GM12878 (cell line): ENCODE results near the gene LRP1B.
"Not testable (repeated sequence)": the region's sequence is repeated elsewhere in the genome, so short reads cannot be mapped to it uniquely, and the experiment has no call there.

Experiments
- CEBPB ChIP-seq, 2 experiments: fragments of 150-350 bp in 1 of 2; IDR thresholded peaks; 2 replicates each; pipeline ENCODE4 v1.6.1; 2012 to 2014; ENCODE audit warnings: low read depth in 2 of 2, low read length in 2 of 2, borderline replicate concordance in 1 of 2, inconsistent platforms in 1 of 2
- CHD2 ChIP-seq: IDR thresholded peaks from 2 replicates; pipeline ENCODE4 v1.6.1; 2011; ENCODE audit warnings: low read depth, low read length, improper control_type of control experiment, borderline replicate concordance
- CTCF ChIP-seq, 3 experiments: IDR thresholded peaks in 2 of 3; conservative IDR thresholded peaks in 1 of 3; 2 replicates each; pipeline ENCODE4 v1.5.1; 2011; ENCODE audit warnings: low read depth in 3 of 3, low read length in 3 of 3, mild to moderate bottlenecking in 3 of 3, control low read depth in 2 of 3, moderate library complexity in 2 of 3, inconsistent platforms in 1 of 3, mixed read lengths in 1 of 3; ENCODE audit not compliant: control insufficient read depth in 2 of 3, insufficient read depth in 1 of 3; ENCODE audit errors: extremely low read depth in 1 of 3
- CUX1 ChIP-seq: IDR thresholded peaks from 2 replicates; pipeline ENCODE4 v1.6.1; 2012; ENCODE audit warnings: improper control_type of control experiment, low read depth, low read length; ENCODE audit not compliant: insufficient replicate concordance
- EP300 ChIP-seq, 2 experiments: fragments of 150-350 bp in 1 of 2; IDR thresholded peaks; 2 replicates each; pipeline ENCODE4 v1.6.1; 2011 to 2012; ENCODE audit warnings: low read depth in 2 of 2, low read length in 2 of 2, borderline replicate concordance in 1 of 2, improper control_type of control experiment in 1 of 2, inconsistent platforms in 1 of 2; ENCODE audit not compliant: control insufficient read depth in 1 of 2
- FOXM1 ChIP-seq: IDR thresholded peaks from 2 replicates; pipeline ENCODE4 v1.6.1; 2012; ENCODE audit warnings: low read depth, mild to moderate bottlenecking, inconsistent platforms, low read length, moderate library complexity
- PAX8 ChIP-seq: fragments of 450-650 bp; IDR thresholded peaks from 2 replicates; pipeline ENCODE4 v1.6.1; 2017; ENCODE audit warnings: mild to moderate bottlenecking, moderate library complexity
- POLR2A ChIP-seq: IDR thresholded peaks from 2 replicates; pipeline ENCODE4 v1.6.1; 2011; ENCODE audit warnings: low read depth, mild to moderate bottlenecking, low read length
- RAD51 ChIP-seq: fragments of 450-650 bp; IDR thresholded peaks from 2 replicates; pipeline ENCODE4 v1.6.1; 2016; ENCODE audit warnings: moderate library complexity, mild to moderate bottlenecking, inconsistent platforms
- RBBP5 ChIP-seq: fragments of 200-600 bp; sonication (generic); conservative IDR thresholded peaks from 2 replicates; pipeline ENCODE4 v1.6.1; 2016
- TAF1 ChIP-seq: IDR thresholded peaks from 2 replicates; pipeline ENCODE4 v1.6.1; 2011; ENCODE audit warnings: mild to moderate bottlenecking, low read depth, low read length, borderline replicate concordance
- TF ChIP-seq, protein P1 (sequence below): IDR thresholded peaks from 2 replicates; pipeline ENCODE4 v1.6.1; 2012; ENCODE audit warnings: mild to moderate bottlenecking, low read depth, low read length

DNA sequence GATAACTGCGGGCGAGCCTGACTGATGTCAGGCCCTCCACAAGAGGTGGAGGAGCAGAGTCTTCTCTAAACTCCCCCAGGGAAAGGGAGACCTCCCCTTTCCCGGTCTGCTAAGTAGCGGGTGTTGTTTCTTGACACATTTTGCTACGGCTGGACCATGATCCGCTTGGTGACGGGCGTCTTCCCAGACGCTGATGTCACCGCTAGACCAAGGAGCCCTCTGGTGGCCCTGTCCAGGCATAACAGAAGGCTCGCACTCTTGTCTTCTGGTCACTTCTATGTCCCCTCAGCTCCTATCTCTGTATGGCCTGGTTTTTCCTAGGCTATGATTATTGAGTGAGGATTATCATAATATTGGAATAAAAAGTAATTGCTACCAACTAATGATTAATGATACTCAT lies 1166.5 kb downstream of the LRP1B start:
- not testable (repeated sequence) for TF ChIP-seq CEBPB (IDR thresholded peaks at IDR 0.05; ENCODE audit: borderline replicate concordance in 1 of 2, low read depth in 2 of 2, low read length in 2 of 2); FOXM1; CTCF (IDR thresholded peaks at IDR 0.05 in 2 of 3, conservative IDR thresholded peaks at IDR 0.05 in 1 of 3; ENCODE audit: control insufficient read depth in 2 of 3, extremely low read depth in 1 of 3, insufficient read depth in 1 of 3, low read depth in 3 of 3, low read length in 3 of 3); POLR2A; PAX8; RBBP5; CUX1; RAD51; CHD2; TAF1; EP300 (IDR thresholded peaks at IDR 0.05; ENCODE audit: borderline replicate concordance in 1 of 2, control insufficient read depth in 1 of 2, low read depth in 2 of 2, low read length in 2 of 2)
- TF ChIP-seq, protein P1, sequence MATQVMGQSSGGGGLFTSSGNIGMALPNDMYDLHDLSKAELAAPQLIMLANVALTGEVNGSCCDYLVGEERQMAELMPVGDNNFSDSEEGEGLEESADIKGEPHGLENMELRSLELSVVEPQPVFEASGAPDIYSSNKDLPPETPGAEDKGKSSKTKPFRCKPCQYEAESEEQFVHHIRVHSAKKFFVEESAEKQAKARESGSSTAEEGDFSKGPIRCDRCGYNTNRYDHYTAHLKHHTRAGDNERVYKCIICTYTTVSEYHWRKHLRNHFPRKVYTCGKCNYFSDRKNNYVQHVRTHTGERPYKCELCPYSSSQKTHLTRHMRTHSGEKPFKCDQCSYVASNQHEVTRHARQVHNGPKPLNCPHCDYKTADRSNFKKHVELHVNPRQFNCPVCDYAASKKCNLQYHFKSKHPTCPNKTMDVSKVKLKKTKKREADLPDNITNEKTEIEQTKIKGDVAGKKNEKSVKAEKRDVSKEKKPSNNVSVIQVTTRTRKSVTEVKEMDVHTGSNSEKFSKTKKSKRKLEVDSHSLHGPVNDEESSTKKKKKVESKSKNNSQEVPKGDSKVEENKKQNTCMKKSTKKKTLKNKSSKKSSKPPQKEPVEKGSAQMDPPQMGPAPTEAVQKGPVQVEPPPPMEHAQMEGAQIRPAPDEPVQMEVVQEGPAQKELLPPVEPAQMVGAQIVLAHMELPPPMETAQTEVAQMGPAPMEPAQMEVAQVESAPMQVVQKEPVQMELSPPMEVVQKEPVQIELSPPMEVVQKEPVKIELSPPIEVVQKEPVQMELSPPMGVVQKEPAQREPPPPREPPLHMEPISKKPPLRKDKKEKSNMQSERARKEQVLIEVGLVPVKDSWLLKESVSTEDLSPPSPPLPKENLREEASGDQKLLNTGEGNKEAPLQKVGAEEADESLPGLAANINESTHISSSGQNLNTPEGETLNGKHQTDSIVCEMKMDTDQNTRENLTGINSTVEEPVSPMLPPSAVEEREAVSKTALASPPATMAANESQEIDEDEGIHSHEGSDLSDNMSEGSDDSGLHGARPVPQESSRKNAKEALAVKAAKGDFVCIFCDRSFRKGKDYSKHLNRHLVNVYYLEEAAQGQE, result not testable (repeated sequence)
